ENCODE data around the gene MOB4. TPM values are rescaled to one million over a fixed set of nuclear protein-coding genes. Genes with fewer than 3 reads are reported as not detected.

The MOB4 gene
- total RNA-seq, 1 donor from 2014 or later, result 41.4 TPM

GRCh38 chr2:197591339-197592072 is 75.6 kb downstream of the MOB4 start:
- DNase-seq (ENCODE audit: low spot score, unreplicated experiment), result no peak
- Mint-ChIP-seq H3K9me3 (ENCODE audit: low read depth) (peaks cover 11% of the 10 kb centered on the region), H3K27ac (no peak overlapping the region), H3K4me1 (ENCODE audit: low read depth) (no peaks in the 10 kb centered on the region), H3K36me3 (ENCODE audit: insufficient read depth) (peaks cover 6% of the 10 kb centered on the region), H3K27me3 (no peaks in the 10 kb centered on the region), H3K4me3 (ENCODE audit: low read depth) (no peak overlapping the region)
- no peak for TF ChIP-seq CTCF (IDR thresholded peaks at IDR 0.05; ENCODE audit: unreplicated experiment)

- no peak for DNase-seq (ENCODE audit: low spot score, unreplicated experiment)
- peaks cover 9% of the 10 kb centered on the region for H3K9me3 Mint-ChIP-seq (ENCODE audit: low read depth)
- H3K27me3 Mint-ChIP-seq, result no peaks in the 10 kb centered on the region
- no peaks in the 10 kb centered on the region for H3K4me1 Mint-ChIP-seq (ENCODE audit: low read depth)
- H3K27ac Mint-ChIP-seq, result no peak overlapping the region
- H3K4me3 Mint-ChIP-seq (ENCODE audit: low read depth), result no peak overlapping the region
- no peak for TF ChIP-seq CTCF (IDR thresholded peaks at IDR 0.05; ENCODE audit: unreplicated experiment)
- peaks cover 4% of the 10 kb centered on the region for H3K36me3 Mint-ChIP-seq (ENCODE audit: insufficient read depth)
Observed at GRCh38 chr2:197596766-197597165, 80.9 kb downstream of the MOB4 start.

GRCh38 chr2:197597166-197597565 is 81.3 kb downstream of the MOB4 start:
- H3K36me3 Mint-ChIP-seq (ENCODE audit: insufficient read depth), result peaks cover 4% of the 10 kb centered on the region
- H3K9me3 Mint-ChIP-seq (ENCODE audit: low read depth), result peaks cover 9% of the 10 kb centered on the region
- no peak for TF ChIP-seq CTCF (IDR thresholded peaks at IDR 0.05; ENCODE audit: unreplicated experiment)
- H3K4me3 Mint-ChIP-seq (ENCODE audit: low read depth), result no peak overlapping the region
- H3K27ac Mint-ChIP-seq, result no peak overlapping the region
- DNase-seq (ENCODE audit: low spot score, unreplicated experiment), result no peak
- no peaks in the 10 kb centered on the region for H3K4me1 Mint-ChIP-seq (ENCODE audit: low read depth)
- H3K27me3 Mint-ChIP-seq, result no peaks in the 10 kb centered on the region

GRCh38 chr2:197598450-197598849 is 82.6 kb downstream of the MOB4 start:
- H3K4me3 Mint-ChIP-seq (ENCODE audit: low read depth), result no peak overlapping the region
- H3K27ac Mint-ChIP-seq, result no peak overlapping the region
- H3K4me1 Mint-ChIP-seq (ENCODE audit: low read depth), result no peaks in the 10 kb centered on the region
- H3K27me3 Mint-ChIP-seq, result no peaks in the 10 kb centered on the region
- TF ChIP-seq CTCF (IDR thresholded peaks at IDR 0.05; ENCODE audit: unreplicated experiment), result no peak
- DNase-seq (ENCODE audit: low spot score, unreplicated experiment), result no peak
- H3K36me3 Mint-ChIP-seq (ENCODE audit: insufficient read depth), result peaks cover 4% of the 10 kb centered on the region
- H3K9me3 Mint-ChIP-seq (ENCODE audit: low read depth), result peaks cover 9% of the 10 kb centered on the region

GRCh38 chr2:197599285-197599965 is 83.6 kb downstream of the MOB4 start:
- DNase-seq (ENCODE audit: low spot score, unreplicated experiment), result no peak
- H3K27ac Mint-ChIP-seq, result no peak overlapping the region
- H3K36me3 Mint-ChIP-seq (ENCODE audit: insufficient read depth), result peaks cover 4% of the 10 kb centered on the region

More at GRCh38 chr2:197599285-197599965, 83.6 kb downstream of the MOB4 start:
- peak; percentile 46 for TF ChIP-seq CTCF (IDR thresholded peaks at IDR 0.05; ENCODE audit: unreplicated experiment)
- no peak overlapping the region for H3K4me3 Mint-ChIP-seq (ENCODE audit: low read depth)
- H3K4me1 Mint-ChIP-seq (ENCODE audit: low read depth), result no peaks in the 10 kb centered on the region
- no peaks in the 10 kb centered on the region for H3K27me3 Mint-ChIP-seq
- H3K9me3 Mint-ChIP-seq (ENCODE audit: low read depth), result peaks cover 9% of the 10 kb centered on the region

All from progenitor cell of endocrine pancreas (in vitro differentiated cells).